ENCODE results near the gene STON2. TPM values are rescaled to one million over a fixed set of nuclear protein-coding genes. Genes with fewer than 3 reads are reported as not detected.

STON2 gene
- total RNA-seq, 1 experiment from 2014 or later = 8.6 TPM

GRCh38 chr14:81415781-81416180, 15.7 kb upstream of the STON2 start:
- TF ChIP-seq EZH2 (IDR thresholded peaks at IDR 0.05; ENCODE audit: borderline replicate concordance, low read depth, low read length, poor library complexity, severe bottlenecking) = no peak
- no peak for TF ChIP-seq CTCF (conservative IDR thresholded peaks at IDR 0.05; ENCODE audit: low read depth, low read length)
- POLR2A ChIA-PET (ENCODE audit: low non-redundant PET) = no interaction called here
- no TSS peak for BruUV-seq (replicated peaks)
- H3K27ac ChIP-seq (ENCODE audit: low read depth, low read length, poor library complexity, severe bottlenecking) = no peak overlapping the region
- intact Hi-C loops (cut with micrococcal nuclease; ENCODE audit: unreplicated experiment) = no loop called here
- no peaks in the 10 kb centered on the region for H3K27me3 ChIP-seq (replicated peaks; ENCODE audit: insufficient read depth, low read depth, low read length, poor library complexity)
- no peaks in the 10 kb centered on the region for H3K36me3 ChIP-seq (ENCODE audit: insufficient read depth, low read length, poor library complexity, severe bottlenecking)
- no peaks in the 10 kb centered on the region for H3K4me1 ChIP-seq (ENCODE audit: insufficient read depth, low read length, poor library complexity, severe bottlenecking)
- H3K9me3 ChIP-seq (ENCODE audit: low read depth, low read length, poor library complexity, severe bottlenecking) = no peaks in the 10 kb centered on the region
- DNase-seq (ENCODE audit: low spot score) = no peak
- H3K4me3 ChIP-seq (ENCODE audit: low read depth, low read length, poor library complexity, severe bottlenecking) = no peak overlapping the region
- CTCF ChIA-PET = no interaction called here

- POLR2A ChIA-PET (ENCODE audit: low non-redundant PET) = no interaction called here
- Histone ChIP-seq H3K9me3 (ENCODE audit: low read depth, low read length, poor library complexity, severe bottlenecking) (no peaks in the 10 kb centered on the region), H3K4me1 (ENCODE audit: insufficient read depth, low read length, poor library complexity, severe bottlenecking) (no peaks in the 10 kb centered on the region), H3K36me3 (ENCODE audit: insufficient read depth, low read length, poor library complexity, severe bottlenecking) (no peaks in the 10 kb centered on the region), H3K27me3 (replicated peaks; ENCODE audit: insufficient read depth, low read depth, low read length, poor library complexity) (no peaks in the 10 kb centered on the region), H3K4me3 (ENCODE audit: low read depth, low read length, poor library complexity, severe bottlenecking) (no peak overlapping the region), H3K27ac (ENCODE audit: low read depth, low read length, poor library complexity, severe bottlenecking) (no peak overlapping the region)
- CTCF ChIA-PET = no interaction called here
- intact Hi-C loops (cut with micrococcal nuclease; ENCODE audit: unreplicated experiment) = no loop called here
- no peak for DNase-seq (ENCODE audit: low spot score)
- no TSS peak for BruUV-seq (replicated peaks)
- TF ChIP-seq CTCF (conservative IDR thresholded peaks at IDR 0.05; ENCODE audit: low read depth, low read length) (no peak), EZH2 (IDR thresholded peaks at IDR 0.05; ENCODE audit: borderline replicate concordance, low read depth, low read length, poor library complexity, severe bottlenecking) (no peak)
Observed at GRCh38 chr14:81414123-81414522, 14.0 kb upstream of the STON2 start.

GRCh38 chr14:81412779-81413178, 12.7 kb upstream of the STON2 start:
- no TSS peak for BruUV-seq (replicated peaks)
- ChIA-PET CTCF (no interaction called here), POLR2A (ENCODE audit: low non-redundant PET) (no interaction called here)
- Histone ChIP-seq H3K27me3 (replicated peaks; ENCODE audit: insufficient read depth, low read depth, low read length, poor library complexity) (no peaks in the 10 kb centered on the region), H3K36me3 (ENCODE audit: insufficient read depth, low read length, poor library complexity, severe bottlenecking) (no peaks in the 10 kb centered on the region), H3K9me3 (ENCODE audit: low read depth, low read length, poor library complexity, severe bottlenecking) (no peaks in the 10 kb centered on the region), H3K27ac (ENCODE audit: low read depth, low read length, poor library complexity, severe bottlenecking) (no peak overlapping the region), H3K4me1 (ENCODE audit: insufficient read depth, low read length, poor library complexity, severe bottlenecking) (no peaks in the 10 kb centered on the region), H3K4me3 (ENCODE audit: low read depth, low read length, poor library complexity, severe bottlenecking) (no peak overlapping the region)
- no peak for DNase-seq (ENCODE audit: low spot score)
- no peak for TF ChIP-seq CTCF (conservative IDR thresholded peaks at IDR 0.05; ENCODE audit: low read depth, low read length)
- no peak for TF ChIP-seq EZH2 (IDR thresholded peaks at IDR 0.05; ENCODE audit: borderline replicate concordance, low read depth, low read length, poor library complexity, severe bottlenecking)
- intact Hi-C loops (cut with micrococcal nuclease; ENCODE audit: unreplicated experiment) = no loop called here

Measured in A673 (cell line).